GM21367 (cell line): ENCODE data around the gene BAIAP3.

ENCODE experiments used
- ATAC-seq: cut with Tn5 transposase; IDR thresholded peaks from one replicate; pipeline ENCODE4 v1.9.1; 2021; ENCODE audit not compliant: unreplicated experiment

Gene BAIAP3

GRCh38 chr16:1381612-1382406, 48.4 kb downstream of the BAIAP3 start:
- ATAC-seq, result no peak

- no peak for ATAC-seq
These were observed 50.1 kb downstream of the BAIAP3 start for GRCh38 chr16:1383556-1383955.

- ATAC-seq, result no peak
These were observed 51.8 kb downstream of the BAIAP3 start for GRCh38 chr16:1385232-1385631.

GRCh38 chr16:1387331-1387730, 53.9 kb downstream of the BAIAP3 start:
- ATAC-seq, result no peak

- no peak for ATAC-seq
These were observed 56.3 kb downstream of the BAIAP3 start for GRCh38 chr16:1389762-1390161.

- ATAC-seq, result no peak
These were observed 56.9 kb downstream of the BAIAP3 start for GRCh38 chr16:1390239-1390779.

- ATAC-seq, result no peak
These were observed 59.4 kb downstream of the BAIAP3 start for GRCh38 chr16:1392826-1393225.

- no peak for ATAC-seq
These were observed 60.2 kb downstream of the BAIAP3 start for GRCh38 chr16:1393613-1394176.

GRCh38 chr16:1394367-1394951, 61.0 kb downstream of the BAIAP3 start:
- ATAC-seq, result no peak

- no peak for ATAC-seq
These were observed 62.1 kb downstream of the BAIAP3 start for GRCh38 chr16:1395444-1396031.

GRCh38 chr16:1397779-1398178, 64.3 kb downstream of the BAIAP3 start:
- no peak for ATAC-seq

- ATAC-seq, result no peak
These were observed 64.9 kb downstream of the BAIAP3 start for GRCh38 chr16:1398351-1398750.
